Keratinocyte (primary cell): ENCODE results near the gene SNTB2. TPM values are rescaled to one million over a fixed set of nuclear protein-coding genes. Genes with fewer than 3 reads are reported as not detected.

ENCODE experiments used
- DNase-seq: peaks from one replicate; pipeline ENCODE4 v3.0.0-alpha.2; 2011; ENCODE audit warnings: low read depth, missing footprints, low spot score
- FAIRE-seq: peaks from 2 replicates; lab custom pipeline; 2011; peaks lifted over from hg19 to GRCh38; lab: Jason Lieb, UNC
- H2AFZ ChIP-seq: 2 replicates; pipeline ENCODE4 v1.6.0; 2012; ENCODE audit warnings: low read length, control low read depth, inconsistent platforms; ENCODE audit not compliant: control insufficient read depth
- H3K27ac ChIP-seq: 2 replicates; pipeline ENCODE4 v1.5.1; 2011; ENCODE audit warnings: low read length; ENCODE audit not compliant: control insufficient read depth, insufficient read depth
- H3K27me3 ChIP-seq: 3 replicates; pipeline ENCODE4 v1.6.0; 2011; ENCODE audit warnings: low read length; ENCODE audit not compliant: control insufficient read depth, insufficient read depth; ENCODE audit errors: extremely low read depth
- H3K36me3 ChIP-seq, 2 experiments: 2 replicates in 1 of 2; 3 replicates in 1 of 2; pipeline ENCODE4 v1.5.1; 2011; ENCODE audit warnings: low read length in 2 of 2, mild to moderate bottlenecking in 1 of 2; ENCODE audit not compliant: control insufficient read depth in 2 of 2, insufficient read depth in 2 of 2; ENCODE audit errors: extremely low read depth in 1 of 2
- H3K4me1 ChIP-seq: 3 replicates; pipeline ENCODE4 v1.5.1; 2011; ENCODE audit warnings: low read length; ENCODE audit not compliant: control insufficient read depth, insufficient read depth; ENCODE audit errors: extremely low read depth
- H3K4me2 ChIP-seq: 3 replicates; pipeline ENCODE4 v1.6.0; 2011; ENCODE audit warnings: low read depth, low read length; ENCODE audit not compliant: control insufficient read depth, insufficient read depth; ENCODE audit errors: extremely low read depth
- H3K4me3 ChIP-seq, 3 experiments: fragments of 200-600 bp in 1 of 3; sonication (generic) in 1 of 3; 2 replicates in 2 of 3; 3 replicates in 1 of 3; pipeline ENCODE4 v1.5.1; 2011 to 2016; ENCODE audit warnings: low read length in 3 of 3, mild to moderate bottlenecking in 3 of 3, control low read depth in 2 of 3, inconsistent platforms in 1 of 3, low read depth in 1 of 3, mixed read lengths in 1 of 3, mixed run types in 1 of 3, moderate library complexity in 1 of 3; ENCODE audit not compliant: control insufficient read depth in 2 of 3, insufficient read depth in 2 of 3; ENCODE audit errors: extremely low read depth in 1 of 3
- H3K79me2 ChIP-seq: 2 replicates; pipeline ENCODE4 v1.6.0; 2012; ENCODE audit warnings: low read length; ENCODE audit not compliant: control insufficient read depth, insufficient read depth
- H3K9ac ChIP-seq: 3 replicates; pipeline ENCODE4 v1.6.0; 2011; ENCODE audit warnings: low read length; ENCODE audit not compliant: control insufficient read depth, insufficient read depth; ENCODE audit errors: extremely low read depth
- H3K9me1 ChIP-seq: 3 replicates; pipeline ENCODE4 v1.6.0; 2011; ENCODE audit warnings: low read length; ENCODE audit not compliant: control insufficient read depth, insufficient read depth; ENCODE audit errors: extremely low read depth
- H3K9me3 ChIP-seq: 2 replicates; pipeline ENCODE4 v1.5.1; 2012; ENCODE audit warnings: low read depth, low read length; ENCODE audit not compliant: control insufficient read depth
- H4K20me1 ChIP-seq: 3 replicates; pipeline ENCODE4 v1.6.0; 2011; ENCODE audit warnings: low read length; ENCODE audit not compliant: control insufficient read depth, insufficient read depth; ENCODE audit errors: extremely low read depth
- CTCF ChIP-seq, 3 experiments: IDR thresholded peaks in 1 of 3; conservative IDR thresholded peaks in 1 of 3; optimal IDR thresholded peaks in 1 of 3; 2 replicates in 2 of 3; 3 replicates in 1 of 3; pipeline versions ENCODE3 to v1.5.1; 2011; ENCODE audit warnings: low read length in 3 of 3, mild to moderate bottlenecking in 3 of 3, moderate library complexity in 2 of 3, control low read depth in 1 of 3, inconsistent platforms in 1 of 3; ENCODE audit not compliant: insufficient read depth in 2 of 3; ENCODE audit errors: extremely low read depth in 1 of 3
- EZH2 ChIP-seq: IDR thresholded peaks from one replicate; pipeline ENCODE4 v1.6.1; 2012; ENCODE audit warnings: inconsistent platforms, mild to moderate bottlenecking, low read length, moderate library complexity
- dilution Hi-C: fragments of 300-500 bp; cut with MboI; formaldehyde crosslinking; loops from one replicate; pipeline ENCODE4 v1.7.0; 2020; ENCODE audit warnings: low sequenced_read_pairs; ENCODE audit not compliant: extremely low pct_ligation_motif_present
- polyA plus RNA-seq, 5 experiments: library from polyadenylated mRNA; depleted of rRNA in 3 of 5; stranded (reverse) in 3 of 5; stranded (forward) in 1 of 5; unstranded in 1 of 5; fragments of >200 nt; gene quantifications; 1 replicate in 1 of 5; 2 replicates in 3 of 5; 3 replicates in 1 of 5; pipeline versions ENCODE4 v1.2.1 to v1.2.3, GENCODE V29; 2011 to 2012; ENCODE audit warnings: missing spikeins in 2 of 5, low read depth in 1 of 5, low replicate concordance in 1 of 5

The SNTB2 gene
- polyA plus RNA-seq, 1 donor (not counting 4 experiments of a cell fraction or from before 2014, with no cell fraction given) = 15.9 TPM

- no peak for TF ChIP-seq CTCF (optimal IDR thresholded peaks at IDR 0.05 in 1 of 3, IDR thresholded peaks at IDR 0.05 in 1 of 3, conservative IDR thresholded peaks at IDR 0.05 in 1 of 3; ENCODE audit: extremely low read depth in 1 of 3, insufficient read depth in 2 of 3, low read length in 3 of 3)
- no peak for TF ChIP-seq EZH2
- Histone ChIP-seq H4K20me1 (peaks cover 7% of the 10 kb centered on the region), H3K4me1 (no peaks in the 10 kb centered on the region), H3K4me3 (no peak overlapping the region), H3K4me2 (no peak overlapping the region), H3K27ac (no peak overlapping the region), H3K79me2 (peaks cover 54% of the 10 kb centered on the region), H3K9ac (no peak overlapping the region), H3K27me3 (no peaks in the 10 kb centered on the region), H2AFZ (no peak overlapping the region), H3K36me3 (peaks cover 56 to 58% of the 10 kb centered on the region in 2 experiments), H3K9me1 (no peaks in the 10 kb centered on the region), H3K9me3 (no peaks in the 10 kb centered on the region)
- DNase-seq = no peak
- no peak for FAIRE-seq
- dilution Hi-C loops = no loop called here
These were observed 131.4 kb downstream of the SNTB2 start for GRCh38 chr16:69318177-69318910.

GRCh38 chr16:69318911-69319289 lies 131.9 kb downstream of the SNTB2 start:
- Histone ChIP-seq H2AFZ (no peak overlapping the region), H3K4me2 (no peak overlapping the region), H3K79me2 (peaks cover 51% of the 10 kb centered on the region), H3K4me1 (no peaks in the 10 kb centered on the region), H3K27me3 (no peaks in the 10 kb centered on the region), H4K20me1 (peaks cover 7% of the 10 kb centered on the region), H3K36me3 (peaks cover 57 to 59% of the 10 kb centered on the region in 2 experiments), H3K4me3 (no peak overlapping the region), H3K9ac (no peak overlapping the region), H3K9me3 (no peaks in the 10 kb centered on the region), H3K27ac (no peak overlapping the region), H3K9me1 (no peaks in the 10 kb centered on the region)
- FAIRE-seq (no peak), DNase-seq (no peak)
- TF ChIP-seq CTCF (optimal IDR thresholded peaks at IDR 0.05 in 1 of 3, IDR thresholded peaks at IDR 0.05 in 1 of 3, conservative IDR thresholded peaks at IDR 0.05 in 1 of 3; ENCODE audit: extremely low read depth in 1 of 3, insufficient read depth in 2 of 3, low read length in 3 of 3) (no peak), EZH2 (no peak)
- dilution Hi-C loops = no loop called here
